ENCODE results near the gene TST. TPM values are rescaled to one million over a fixed set of nuclear protein-coding genes. Genes with fewer than 3 reads are reported as not detected.

TST gene
- polyA plus RNA-seq, 1 donor from 2014 or later = 5.4 TPM

DNA sequence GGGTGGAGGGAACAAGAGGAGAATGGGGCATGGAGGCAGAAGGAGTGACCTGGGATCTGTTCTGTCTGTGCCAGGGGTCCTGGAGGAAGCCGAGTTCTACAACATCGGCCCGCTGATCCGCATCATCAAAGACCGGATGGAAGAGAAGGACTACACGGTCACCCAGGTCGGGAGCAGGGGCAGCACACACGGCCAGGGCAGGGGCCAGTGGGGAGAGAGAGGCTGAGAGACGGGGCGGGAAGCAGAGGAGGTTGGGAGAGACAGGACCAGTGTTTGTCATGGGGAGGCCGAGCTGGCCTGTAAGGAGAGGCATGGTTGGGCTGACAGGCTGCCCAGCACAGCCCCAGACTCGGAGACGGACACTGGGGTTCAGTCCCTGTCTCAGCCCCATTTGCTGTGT is 37.0 kb upstream of the TST start:
- Histone ChIP-seq H3K27ac (ENCODE audit: low read length) (no peak overlapping the region), H3K27me3 (ENCODE audit: insufficient read depth, low read depth, low read length) (no peaks in the 10 kb centered on the region), H3K9ac (ENCODE audit: low read length) (no peak overlapping the region), H3K36me3 (ENCODE audit: insufficient read depth, low read length) (no peaks in the 10 kb centered on the region), H4K20me1 (ENCODE audit: insufficient read depth) (no peaks in the 10 kb centered on the region), H3K4me3 (ENCODE audit: low read length) (no peak overlapping the region), H3K9me2 (ENCODE audit: insufficient read depth, low read length) (no peaks in the 10 kb centered on the region), H3K4me2 (ENCODE audit: low read length) (no peak overlapping the region), H2AFZ (ENCODE audit: low read depth, low read length) (no peak overlapping the region), H3K9me3 (ENCODE audit: low read length) (no peaks in the 10 kb centered on the region), H3K79me2 (replicated peaks; ENCODE audit: insufficient read depth, low read length) (no peaks in the 10 kb centered on the region), H3F3A (ENCODE audit: insufficient read depth, low read length, poor library complexity, severe bottlenecking) (no peaks in the 10 kb centered on the region)
- TF ChIP-seq, protein P1, sequence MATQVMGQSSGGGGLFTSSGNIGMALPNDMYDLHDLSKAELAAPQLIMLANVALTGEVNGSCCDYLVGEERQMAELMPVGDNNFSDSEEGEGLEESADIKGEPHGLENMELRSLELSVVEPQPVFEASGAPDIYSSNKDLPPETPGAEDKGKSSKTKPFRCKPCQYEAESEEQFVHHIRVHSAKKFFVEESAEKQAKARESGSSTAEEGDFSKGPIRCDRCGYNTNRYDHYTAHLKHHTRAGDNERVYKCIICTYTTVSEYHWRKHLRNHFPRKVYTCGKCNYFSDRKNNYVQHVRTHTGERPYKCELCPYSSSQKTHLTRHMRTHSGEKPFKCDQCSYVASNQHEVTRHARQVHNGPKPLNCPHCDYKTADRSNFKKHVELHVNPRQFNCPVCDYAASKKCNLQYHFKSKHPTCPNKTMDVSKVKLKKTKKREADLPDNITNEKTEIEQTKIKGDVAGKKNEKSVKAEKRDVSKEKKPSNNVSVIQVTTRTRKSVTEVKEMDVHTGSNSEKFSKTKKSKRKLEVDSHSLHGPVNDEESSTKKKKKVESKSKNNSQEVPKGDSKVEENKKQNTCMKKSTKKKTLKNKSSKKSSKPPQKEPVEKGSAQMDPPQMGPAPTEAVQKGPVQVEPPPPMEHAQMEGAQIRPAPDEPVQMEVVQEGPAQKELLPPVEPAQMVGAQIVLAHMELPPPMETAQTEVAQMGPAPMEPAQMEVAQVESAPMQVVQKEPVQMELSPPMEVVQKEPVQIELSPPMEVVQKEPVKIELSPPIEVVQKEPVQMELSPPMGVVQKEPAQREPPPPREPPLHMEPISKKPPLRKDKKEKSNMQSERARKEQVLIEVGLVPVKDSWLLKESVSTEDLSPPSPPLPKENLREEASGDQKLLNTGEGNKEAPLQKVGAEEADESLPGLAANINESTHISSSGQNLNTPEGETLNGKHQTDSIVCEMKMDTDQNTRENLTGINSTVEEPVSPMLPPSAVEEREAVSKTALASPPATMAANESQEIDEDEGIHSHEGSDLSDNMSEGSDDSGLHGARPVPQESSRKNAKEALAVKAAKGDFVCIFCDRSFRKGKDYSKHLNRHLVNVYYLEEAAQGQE (IDR thresholded peaks at IDR 0.05; ENCODE audit: borderline replicate concordance) = no peak
- TF ChIP-seq, protein P2, sequence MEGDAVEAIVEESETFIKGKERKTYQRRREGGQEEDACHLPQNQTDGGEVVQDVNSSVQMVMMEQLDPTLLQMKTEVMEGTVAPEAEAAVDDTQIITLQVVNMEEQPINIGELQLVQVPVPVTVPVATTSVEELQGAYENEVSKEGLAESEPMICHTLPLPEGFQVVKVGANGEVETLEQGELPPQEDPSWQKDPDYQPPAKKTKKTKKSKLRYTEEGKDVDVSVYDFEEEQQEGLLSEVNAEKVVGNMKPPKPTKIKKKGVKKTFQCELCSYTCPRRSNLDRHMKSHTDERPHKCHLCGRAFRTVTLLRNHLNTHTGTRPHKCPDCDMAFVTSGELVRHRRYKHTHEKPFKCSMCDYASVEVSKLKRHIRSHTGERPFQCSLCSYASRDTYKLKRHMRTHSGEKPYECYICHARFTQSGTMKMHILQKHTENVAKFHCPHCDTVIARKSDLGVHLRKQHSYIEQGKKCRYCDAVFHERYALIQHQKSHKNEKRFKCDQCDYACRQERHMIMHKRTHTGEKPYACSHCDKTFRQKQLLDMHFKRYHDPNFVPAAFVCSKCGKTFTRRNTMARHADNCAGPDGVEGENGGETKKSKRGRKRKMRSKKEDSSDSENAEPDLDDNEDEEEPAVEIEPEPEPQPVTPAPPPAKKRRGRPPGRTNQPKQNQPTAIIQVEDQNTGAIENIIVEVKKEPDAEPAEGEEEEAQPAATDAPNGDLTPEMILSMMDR (IDR thresholded peaks at IDR 0.05; ENCODE audit: poor library complexity, severe bottlenecking) = no peak
- TF ChIP-seq POLR2AphosphoS5 (IDR thresholded peaks at IDR 0.05) (no peak), EP300 (conservative IDR thresholded peaks at IDR 0.05; ENCODE audit: poor library complexity, severe bottlenecking) (no peak), SMC3 (conservative IDR thresholded peaks at IDR 0.05; ENCODE audit: poor library complexity) (no peak), RAD21 (conservative IDR thresholded peaks at IDR 0.05) (no peak), MXI1 (conservative IDR thresholded peaks at IDR 0.05; ENCODE audit: poor library complexity, severe bottlenecking) (no peak), TAF1 (IDR thresholded peaks at IDR 0.05; ENCODE audit: low read depth) (no peak), EZH2 (IDR thresholded peaks at IDR 0.05; ENCODE audit: borderline replicate concordance, insufficient read depth, low read length, poor library complexity, severe bottlenecking) (no peak)

DNA sequence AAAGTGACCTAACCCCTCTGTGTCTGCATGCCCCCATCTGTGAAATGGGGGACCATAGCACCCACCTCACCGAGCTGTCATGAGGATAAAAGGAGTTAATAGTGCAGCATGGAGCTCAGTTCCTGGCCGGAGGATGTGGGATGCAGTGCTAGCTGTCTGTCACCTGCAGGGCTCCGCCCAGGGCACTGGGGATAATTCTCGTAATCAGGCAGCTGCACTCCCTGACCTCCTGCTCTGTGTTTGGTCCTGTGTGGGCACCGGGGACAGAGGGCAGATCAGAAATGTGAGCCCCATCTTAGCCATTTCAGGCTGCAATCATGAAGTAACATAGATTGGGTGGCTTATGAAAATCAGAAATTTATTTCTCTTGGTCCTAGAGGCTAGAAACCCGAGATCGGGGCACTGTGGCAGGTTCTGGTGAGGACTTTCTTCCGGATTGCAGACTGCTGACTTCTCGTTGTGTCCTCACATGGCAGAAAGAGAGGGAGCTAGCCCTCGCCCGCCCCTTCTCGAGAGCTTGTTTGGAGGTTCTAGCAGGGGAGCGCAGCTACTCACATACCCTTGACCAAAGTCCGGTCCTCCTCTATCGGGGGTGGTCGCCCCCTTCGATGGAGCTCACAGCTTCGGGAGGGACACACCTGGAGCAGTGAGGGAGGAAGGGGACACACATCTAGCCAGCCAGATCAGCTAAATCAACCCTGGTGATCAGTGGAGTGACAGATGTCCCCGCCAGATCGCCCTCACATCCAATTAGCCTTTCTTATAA is 35.5 kb upstream of the TST start:
- Histone ChIP-seq H3K4me2 (ENCODE audit: low read length) (no peak overlapping the region), H3K9me2 (ENCODE audit: insufficient read depth, low read length) (no peaks in the 10 kb centered on the region), H4K20me1 (ENCODE audit: insufficient read depth) (no peaks in the 10 kb centered on the region), H3K27me3 (ENCODE audit: insufficient read depth, low read depth, low read length) (no peaks in the 10 kb centered on the region), H3K27ac (ENCODE audit: low read length) (no peak overlapping the region), H2AFZ (ENCODE audit: low read depth, low read length) (no peak overlapping the region), H3K9ac (ENCODE audit: low read length) (no peak overlapping the region), H3K9me3 (ENCODE audit: low read length) (no peaks in the 10 kb centered on the region), H3K79me2 (replicated peaks; ENCODE audit: insufficient read depth, low read length) (no peaks in the 10 kb centered on the region), H3K36me3 (ENCODE audit: insufficient read depth, low read length) (no peaks in the 10 kb centered on the region), H3F3A (ENCODE audit: insufficient read depth, low read length, poor library complexity, severe bottlenecking) (no peaks in the 10 kb centered on the region), H3K4me3 (ENCODE audit: low read length) (no peak overlapping the region)
- TF ChIP-seq TAF1 (IDR thresholded peaks at IDR 0.05; ENCODE audit: low read depth) (no peak), SMC3 (conservative IDR thresholded peaks at IDR 0.05; ENCODE audit: poor library complexity) (no peak)
